NT2/D1 (cell line): ENCODE results near the gene SLIT3.

Experiments
- DNase-seq: peaks from one replicate; pipeline ENCODE4 v3.0.0-alpha.2; 2011; ENCODE audit warnings: low read depth, low spot score
- H3K27me3 ChIP-seq: 2 replicates; pipeline ENCODE4 v1.6.0; 2011; ENCODE audit warnings: mild to moderate bottlenecking; ENCODE audit not compliant: insufficient read length, insufficient read depth
- H3K36me3 ChIP-seq: 2 replicates; pipeline ENCODE4 v1.6.1; 2011; ENCODE audit warnings: mild to moderate bottlenecking, low read length, mixed read lengths; ENCODE audit not compliant: insufficient read depth, insufficient read length
- H3K4me1 ChIP-seq: 2 replicates; pipeline ENCODE4 v1.5.1; 2011; ENCODE audit not compliant: insufficient read depth, insufficient read length
- H3K4me3 ChIP-seq: 2 replicates; pipeline ENCODE4 v1.5.1; 2011; ENCODE audit warnings: low read depth; ENCODE audit not compliant: insufficient read length
- H3K9ac ChIP-seq: 2 replicates; pipeline ENCODE4 v1.6.0; 2011; ENCODE audit warnings: low read depth; ENCODE audit not compliant: insufficient read length
- H3K9me3 ChIP-seq: 2 replicates; pipeline ENCODE4 v1.5.1; 2011; ENCODE audit warnings: mild to moderate bottlenecking, low read length; ENCODE audit not compliant: insufficient read depth
- SUZ12 ChIP-seq: IDR thresholded peaks from 2 replicates; pipeline ENCODE4 v1.6.1; 2011; ENCODE audit not compliant: insufficient read length, insufficient read depth; ENCODE audit errors: extremely low read depth
- YY1 ChIP-seq: IDR thresholded peaks from 2 replicates; pipeline ENCODE4 v1.6.1; 2011; ENCODE audit not compliant: insufficient read length, insufficient read depth
- ZNF274 ChIP-seq: IDR thresholded peaks from 2 replicates; pipeline ENCODE4 v1.6.1; 2011; ENCODE audit warnings: mild to moderate bottlenecking, low read depth, low read length

Gene SLIT3

GRCh38 chr5:169201597-169201996 is 99.3 kb downstream of the SLIT3 start:
- Histone ChIP-seq H3K36me3 (no peaks in the 10 kb centered on the region), H3K9ac (no peak overlapping the region), H3K9me3 (peaks cover 8% of the 10 kb centered on the region), H3K4me1 (peaks cover 3% of the 10 kb centered on the region), H3K27me3 (no peaks in the 10 kb centered on the region), H3K4me3 (no peak overlapping the region)
- no peak for DNase-seq
- TF ChIP-seq YY1 (no peak), SUZ12 (no peak), ZNF274 (no peak)

DNA sequence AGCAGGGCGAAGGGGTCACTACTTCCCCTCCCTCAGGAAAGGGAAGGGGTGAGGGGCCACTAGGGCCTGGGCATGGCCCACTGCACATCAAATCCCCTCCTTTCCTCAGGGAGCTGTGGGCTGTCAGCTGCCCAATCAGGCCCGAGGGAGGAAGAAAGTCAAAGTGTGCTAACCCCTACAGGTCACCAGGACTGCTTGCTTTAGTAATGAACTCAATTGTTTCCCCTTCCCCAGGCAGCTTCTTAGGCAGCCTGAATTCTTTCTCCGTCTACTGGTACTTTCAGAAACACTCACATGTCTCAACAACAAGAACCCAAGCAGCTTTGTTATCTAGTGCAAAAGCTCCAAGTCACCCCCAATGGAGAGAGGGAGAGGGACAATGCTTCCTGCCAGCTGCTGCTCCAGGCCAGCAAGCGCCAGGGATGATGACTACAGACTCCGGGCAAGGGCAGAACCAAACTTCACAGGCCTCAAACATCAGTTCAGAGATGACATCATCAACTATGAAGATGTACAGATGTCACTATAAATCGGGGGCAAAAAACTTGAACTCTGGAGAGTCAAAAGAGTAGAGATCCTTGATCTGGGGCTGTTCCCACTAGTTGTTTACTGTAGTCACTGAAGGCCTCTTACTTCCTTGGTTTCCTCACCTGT is 100.7 kb downstream of the SLIT3 start:
- TF ChIP-seq SUZ12 (no peak), ZNF274 (no peak)
- peaks cover 8% of the 10 kb centered on the region for H3K9me3 ChIP-seq
- DNase-seq, result no peak

DNA sequence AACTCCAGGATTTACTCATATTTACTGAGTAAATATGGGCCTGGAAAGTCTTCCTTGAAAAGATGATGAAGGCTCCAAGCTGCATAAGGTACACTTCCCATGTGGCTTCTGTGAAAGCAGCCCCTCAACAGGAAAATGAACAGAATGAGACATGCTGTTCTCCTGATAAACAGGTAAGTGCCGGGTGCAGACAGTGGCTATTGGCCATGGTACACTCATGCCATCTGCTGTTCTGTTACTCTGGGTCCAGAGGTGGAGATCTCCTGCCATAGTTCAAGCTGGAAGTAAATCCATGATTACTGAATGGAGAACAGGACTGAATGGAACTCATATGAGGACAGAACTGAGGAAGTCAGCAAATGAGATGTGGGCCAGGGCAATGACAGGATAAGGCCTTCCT is 103.6 kb downstream of the SLIT3 start:
- no peak for DNase-seq

More for the DNA sequence above, 100.7 kb downstream of the SLIT3 start:
- H3K36me3 ChIP-seq, result no peaks in the 10 kb centered on the region
- peaks cover 3% of the 10 kb centered on the region for H3K4me1 ChIP-seq
- no peaks in the 10 kb centered on the region for H3K27me3 ChIP-seq
- no peak overlapping the region for H3K9ac ChIP-seq
- H3K4me3 ChIP-seq, result no peak overlapping the region

GRCh38 chr5:169196059-169196458 is 104.9 kb downstream of the SLIT3 start:
- H3K4me1 ChIP-seq, result peaks cover 3% of the 10 kb centered on the region
- DNase-seq, result no peak
- H3K36me3 ChIP-seq, result no peaks in the 10 kb centered on the region
- TF ChIP-seq SUZ12, result no peak
- no peak for TF ChIP-seq ZNF274
- TF ChIP-seq YY1, result no peak
- no peaks in the 10 kb centered on the region for H3K9me3 ChIP-seq
- no peak overlapping the region for H3K4me3 ChIP-seq
- H3K9ac ChIP-seq, result no peak overlapping the region
- H3K27me3 ChIP-seq, result no peaks in the 10 kb centered on the region

More for the DNA sequence above, 103.6 kb downstream of the SLIT3 start:
- TF ChIP-seq YY1 (no peak), SUZ12 (no peak), ZNF274 (no peak)
- peaks cover 8% of the 10 kb centered on the region for H3K9me3 ChIP-seq
- H3K9ac ChIP-seq, result no peak overlapping the region
- no peaks in the 10 kb centered on the region for H3K27me3 ChIP-seq
- H3K36me3 ChIP-seq, result no peaks in the 10 kb centered on the region
- peaks cover 3% of the 10 kb centered on the region for H3K4me1 ChIP-seq
- H3K4me3 ChIP-seq, result no peak overlapping the region

DNA sequence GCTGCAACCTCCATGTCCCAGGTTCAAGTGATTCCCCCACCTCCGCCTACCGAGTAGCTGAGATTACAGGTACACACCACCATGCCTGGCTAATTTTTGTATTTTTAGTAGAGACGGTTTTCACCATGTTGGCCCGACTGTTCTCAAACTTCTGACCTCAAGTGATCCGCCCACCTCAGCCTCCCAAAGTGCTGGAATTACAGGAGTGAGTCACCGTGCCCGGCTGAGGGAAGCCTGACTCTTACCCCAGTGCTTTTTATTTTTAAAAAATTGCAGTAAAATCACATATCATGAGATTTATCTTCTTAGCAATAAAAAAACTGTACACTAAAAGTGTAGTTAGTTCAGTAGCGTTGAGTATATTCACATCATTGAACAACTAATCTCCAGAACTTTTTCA is 105.3 kb downstream of the SLIT3 start:
- Histone ChIP-seq H3K27me3 (no peaks in the 10 kb centered on the region), H3K9me3 (no peaks in the 10 kb centered on the region)
- no peak for DNase-seq

DNA sequence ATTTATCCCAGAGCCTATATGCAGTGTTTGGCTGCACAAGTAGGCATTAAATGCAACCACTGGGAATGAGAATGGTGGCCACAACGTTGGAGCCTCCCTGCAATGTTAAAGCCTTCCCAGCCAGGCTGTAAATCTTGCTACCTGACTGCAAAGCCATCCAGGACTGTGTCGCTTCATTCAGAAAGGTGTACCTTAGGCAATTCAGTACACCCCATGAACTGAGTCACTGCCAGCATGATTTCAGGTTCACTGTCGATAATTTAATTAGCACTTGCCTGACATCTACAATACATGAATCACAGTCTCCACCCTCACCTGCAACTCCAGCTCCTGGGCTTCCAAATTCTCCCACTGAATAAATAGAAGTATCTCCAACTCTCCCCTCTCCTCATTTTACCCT is 108.4 kb downstream of the SLIT3 start:
- TF ChIP-seq SUZ12, result no peak
- no peak for TF ChIP-seq YY1
- TF ChIP-seq ZNF274, result no peak
- no peaks in the 10 kb centered on the region for H3K36me3 ChIP-seq
- no peaks in the 10 kb centered on the region for H3K27me3 ChIP-seq
- H3K9me3 ChIP-seq, result no peaks in the 10 kb centered on the region; the same call in 1 of the 2 replicates
- no peak overlapping the region for H3K4me3 ChIP-seq
- H3K4me1 ChIP-seq, result no peaks in the 10 kb centered on the region
- no peak overlapping the region for H3K9ac ChIP-seq
- DNase-seq, result no peak

More for the DNA sequence above, 105.3 kb downstream of the SLIT3 start:
- no peak overlapping the region for H3K9ac ChIP-seq
- peaks cover 3% of the 10 kb centered on the region for H3K4me1 ChIP-seq
- H3K4me3 ChIP-seq, result no peak overlapping the region
- TF ChIP-seq YY1, result no peak
- no peak for TF ChIP-seq ZNF274
- no peak for TF ChIP-seq SUZ12
- no peaks in the 10 kb centered on the region for H3K36me3 ChIP-seq

GRCh38 chr5:169190849-169191248 is 110.1 kb downstream of the SLIT3 start:
- Histone ChIP-seq H3K9ac (no peak overlapping the region), H3K4me1 (peaks cover 2% of the 10 kb centered on the region), H3K4me3 (no peak overlapping the region), H3K9me3 (no peaks in the 10 kb centered on the region; the same call in 1 of the 2 replicates), H3K27me3 (no peaks in the 10 kb centered on the region), H3K36me3 (no peaks in the 10 kb centered on the region)
- DNase-seq, result no peak
- TF ChIP-seq YY1, result no peak
- TF ChIP-seq SUZ12, result no peak
- TF ChIP-seq ZNF274, result no peak

DNA sequence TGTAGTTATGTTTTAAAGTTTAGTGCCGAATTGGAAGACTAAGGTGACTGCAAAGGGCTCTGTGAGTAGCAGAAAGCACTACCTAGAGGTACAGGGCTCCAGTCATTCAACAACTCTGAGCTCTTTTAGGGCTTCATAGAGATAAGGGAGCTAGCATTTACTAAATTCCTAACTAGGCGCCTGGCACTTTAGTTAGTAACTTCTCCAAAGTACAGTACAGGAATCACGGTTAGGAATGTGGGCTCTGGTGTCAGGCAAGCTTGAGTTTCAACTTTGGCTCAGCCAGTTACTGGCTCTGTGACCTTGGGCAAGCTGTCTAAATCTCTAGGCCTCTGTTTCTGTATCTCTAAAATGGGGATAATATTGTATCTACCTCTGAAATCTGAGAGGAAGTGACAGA is 115.3 kb downstream of the SLIT3 start:
- no peaks in the 10 kb centered on the region; the same call in 1 of the 2 replicates for H3K9me3 ChIP-seq
- H3K9ac ChIP-seq, result no peak overlapping the region
- no peaks in the 10 kb centered on the region for H3K27me3 ChIP-seq
- peaks cover 2% of the 10 kb centered on the region for H3K4me1 ChIP-seq
- no peak overlapping the region for H3K4me3 ChIP-seq
- TF ChIP-seq ZNF274 (no peak), YY1 (no peak)
- no peak for DNase-seq
- H3K36me3 ChIP-seq, result no peaks in the 10 kb centered on the region
